ENCODE measurements around the gene BCL2L11.

- TF ChIP-seq MYC (IDR thresholded peaks at IDR 0.05; ENCODE audit: low read depth, low read length), result no peak
- no peak for TF ChIP-seq JUN (IDR thresholded peaks at IDR 0.05; ENCODE audit: borderline replicate concordance, insufficient read depth, insufficient read length, low read depth)
- TF ChIP-seq, protein P1, sequence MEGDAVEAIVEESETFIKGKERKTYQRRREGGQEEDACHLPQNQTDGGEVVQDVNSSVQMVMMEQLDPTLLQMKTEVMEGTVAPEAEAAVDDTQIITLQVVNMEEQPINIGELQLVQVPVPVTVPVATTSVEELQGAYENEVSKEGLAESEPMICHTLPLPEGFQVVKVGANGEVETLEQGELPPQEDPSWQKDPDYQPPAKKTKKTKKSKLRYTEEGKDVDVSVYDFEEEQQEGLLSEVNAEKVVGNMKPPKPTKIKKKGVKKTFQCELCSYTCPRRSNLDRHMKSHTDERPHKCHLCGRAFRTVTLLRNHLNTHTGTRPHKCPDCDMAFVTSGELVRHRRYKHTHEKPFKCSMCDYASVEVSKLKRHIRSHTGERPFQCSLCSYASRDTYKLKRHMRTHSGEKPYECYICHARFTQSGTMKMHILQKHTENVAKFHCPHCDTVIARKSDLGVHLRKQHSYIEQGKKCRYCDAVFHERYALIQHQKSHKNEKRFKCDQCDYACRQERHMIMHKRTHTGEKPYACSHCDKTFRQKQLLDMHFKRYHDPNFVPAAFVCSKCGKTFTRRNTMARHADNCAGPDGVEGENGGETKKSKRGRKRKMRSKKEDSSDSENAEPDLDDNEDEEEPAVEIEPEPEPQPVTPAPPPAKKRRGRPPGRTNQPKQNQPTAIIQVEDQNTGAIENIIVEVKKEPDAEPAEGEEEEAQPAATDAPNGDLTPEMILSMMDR (IDR thresholded peaks at IDR 0.05; ENCODE audit: extremely low read depth in 1 of 2, insufficient read depth in 1 of 2, low read depth in 1 of 2, low read length in 2 of 2), result no peak
Observed at GRCh38 chr2:111164078-111164477, 43.4 kb downstream of the BCL2L11 start.
